Spleen (tissue), 7 donors: ENCODE results near the gene TMEM132D.

Experiments used
- CTCF ChIP-seq, 11 experiments: fragments of 200-600 bp in 7 of 11; fragments of 450-650 bp in 4 of 11; sonication (generic) in 4 of 11; IDR thresholded peaks in 8 of 11; conservative IDR thresholded peaks in 3 of 11; 1 replicate in 7 of 11; 2 replicates in 4 of 11; pipeline versions ENCODE4 v1.4.0 to v1.8.0; 2016 to 2021; ENCODE audit warnings: antibody characterized with exemption in 11 of 11, inconsistent platforms in 4 of 11, mild to moderate bottlenecking in 1 of 11
- POLR2A ChIP-seq, 3 donors: fragments of 450-650 bp; IDR thresholded peaks; one replicate each; pipeline ENCODE4 v1.5.1; 2017; ENCODE audit warnings: antibody characterized with exemption in 3 of 3, mild to moderate bottlenecking in 1 of 3
- POLR2AphosphoS5 ChIP-seq, 3 donors: sonication (generic); formaldehyde crosslinking; IDR thresholded peaks; one replicate each; pipeline ENCODE4 v1.5.1; 2017; ENCODE audit warnings: antibody characterized with exemption in 3 of 3
- donor health status: DM: no; HTN: no; CAD: no; lungs with moderate emphysema.
- donor health status: DM: no; HTN: no; CAD: no.
- donor health status: DM: no; HTN: no; CAD: no.

- TF ChIP-seq CTCF (IDR thresholded peaks at IDR 0.05 in 8 of 11, conservative IDR thresholded peaks at IDR 0.05 in 3 of 11) (no peak), POLR2A (IDR thresholded peaks at IDR 0.05) (no peak), POLR2AphosphoS5 (IDR thresholded peaks at IDR 0.05) (no peak)
These were observed 829.4 kb downstream of the TMEM132D start for GRCh38 chr12:129074379-129074778.
